Esophagus squamous epithelium (tissue), 4 donors: ENCODE results near the gene SPATA31D4.

Source experiments
- POLR2A ChIP-seq, 4 donors: fragments of 450-650 bp; IDR thresholded peaks; one replicate each; pipeline ENCODE4 v1.6.1; 2017; ENCODE audit warnings: antibody characterized with exemption in 4 of 4, mild to moderate bottlenecking in 4 of 4, moderate library complexity in 3 of 4
- TF ChIP-seq, protein P1 (sequence below), 6 experiments: fragments of 450-650 bp in 4 of 6; fragments of 200-600 bp in 2 of 6; sonication (generic) in 2 of 6; IDR thresholded peaks; one replicate each; pipeline ENCODE4 v1.5.1; 2016 to 2019; ENCODE audit warnings: antibody characterized with exemption in 6 of 6, mild to moderate bottlenecking in 4 of 6, moderate library complexity in 4 of 6

DNA sequence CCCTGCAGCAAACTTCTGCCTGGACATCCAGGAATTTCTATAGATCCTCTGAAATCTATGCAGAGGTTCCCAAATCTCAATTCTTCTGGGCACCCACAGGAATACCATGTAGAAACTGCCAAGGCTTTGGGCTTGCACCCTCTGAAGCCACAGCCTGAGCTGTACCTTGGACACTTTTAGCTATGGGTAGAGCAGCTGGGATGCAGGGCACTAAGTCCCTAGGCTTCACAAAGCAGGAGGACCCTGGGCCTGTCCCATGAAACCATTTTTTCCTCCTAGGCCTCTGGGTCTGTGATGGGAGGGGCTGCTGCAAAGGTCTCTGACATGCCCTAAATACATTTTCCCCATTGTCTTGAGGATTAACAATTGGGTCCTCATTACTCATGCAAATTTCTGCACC, 27.4 kb downstream of the SPATA31D4 start:
- TF ChIP-seq, protein P1, sequence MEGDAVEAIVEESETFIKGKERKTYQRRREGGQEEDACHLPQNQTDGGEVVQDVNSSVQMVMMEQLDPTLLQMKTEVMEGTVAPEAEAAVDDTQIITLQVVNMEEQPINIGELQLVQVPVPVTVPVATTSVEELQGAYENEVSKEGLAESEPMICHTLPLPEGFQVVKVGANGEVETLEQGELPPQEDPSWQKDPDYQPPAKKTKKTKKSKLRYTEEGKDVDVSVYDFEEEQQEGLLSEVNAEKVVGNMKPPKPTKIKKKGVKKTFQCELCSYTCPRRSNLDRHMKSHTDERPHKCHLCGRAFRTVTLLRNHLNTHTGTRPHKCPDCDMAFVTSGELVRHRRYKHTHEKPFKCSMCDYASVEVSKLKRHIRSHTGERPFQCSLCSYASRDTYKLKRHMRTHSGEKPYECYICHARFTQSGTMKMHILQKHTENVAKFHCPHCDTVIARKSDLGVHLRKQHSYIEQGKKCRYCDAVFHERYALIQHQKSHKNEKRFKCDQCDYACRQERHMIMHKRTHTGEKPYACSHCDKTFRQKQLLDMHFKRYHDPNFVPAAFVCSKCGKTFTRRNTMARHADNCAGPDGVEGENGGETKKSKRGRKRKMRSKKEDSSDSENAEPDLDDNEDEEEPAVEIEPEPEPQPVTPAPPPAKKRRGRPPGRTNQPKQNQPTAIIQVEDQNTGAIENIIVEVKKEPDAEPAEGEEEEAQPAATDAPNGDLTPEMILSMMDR (IDR thresholded peaks at IDR 0.05) = no peak
- no peak for TF ChIP-seq POLR2A (IDR thresholded peaks at IDR 0.05)
